GM19099 (cell line): Measurements from ENCODE around the gene PPARG.

ENCODE experiments used
- POLR2A ChIP-seq: IDR thresholded peaks from 3 replicates; pipeline ENCODE4 v1.6.1; 2011; ENCODE audit warnings: low read depth; ENCODE audit not compliant: insufficient read length; ENCODE audit errors: extremely low read depth

PPARG gene

DNA sequence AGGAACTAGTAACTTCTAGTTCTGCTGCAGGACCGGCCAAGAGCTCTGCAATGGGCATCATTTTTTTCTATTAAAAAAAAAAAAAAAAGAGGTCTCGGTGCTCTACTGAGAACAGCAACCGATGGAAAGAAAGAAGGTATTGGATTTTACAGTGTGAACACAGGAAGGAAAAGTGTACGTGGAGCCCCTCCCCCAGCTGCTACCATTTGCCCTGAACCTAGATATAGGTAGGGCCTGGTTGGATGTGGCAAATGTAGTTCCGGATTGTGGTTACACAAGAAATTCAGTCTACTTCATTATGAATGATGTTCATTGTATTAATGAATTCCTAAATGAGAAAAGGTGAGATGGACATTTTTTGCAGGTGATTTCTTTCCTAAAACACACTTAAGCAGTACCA, 17.9 kb upstream of the PPARG start:
- TF ChIP-seq POLR2A = no peak

DNA sequence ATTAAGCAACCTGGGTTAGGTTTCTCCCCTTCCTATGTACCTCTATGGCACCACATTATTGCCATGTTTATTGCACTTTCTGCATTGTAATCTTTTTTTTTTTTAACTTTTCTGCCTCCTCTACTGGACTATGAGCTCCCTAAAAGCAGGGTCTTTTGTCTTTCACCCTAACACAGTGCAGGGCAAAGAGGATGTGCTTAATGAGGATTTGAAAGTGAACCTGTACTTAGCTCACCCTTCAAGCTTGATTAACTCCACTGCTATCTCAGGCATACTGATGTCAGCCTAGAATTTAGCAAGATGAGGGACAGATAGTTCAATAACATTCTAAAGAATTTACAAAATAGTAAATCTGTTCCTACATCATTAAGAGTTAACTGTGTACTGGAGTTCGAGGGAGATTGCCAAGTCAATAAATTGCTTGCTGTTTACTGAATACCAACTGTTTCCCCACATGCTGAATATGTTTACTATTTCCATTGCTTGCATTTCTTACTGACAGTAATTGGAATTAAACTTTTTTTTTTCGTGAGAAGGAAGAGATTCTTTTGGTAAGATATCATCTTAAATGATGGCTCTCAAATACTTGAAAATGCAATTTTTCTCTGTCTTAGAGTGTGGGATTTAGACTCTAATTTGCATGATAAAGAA, 15.7 kb upstream of the PPARG start:
- TF ChIP-seq POLR2A = no peak

- TF ChIP-seq POLR2A = no peak
Observed at GRCh38 chr3:12275974-12276650, 12.8 kb upstream of the PPARG start.

- TF ChIP-seq POLR2A = no peak
Observed at GRCh38 chr3:12278566-12278965, 10.3 kb upstream of the PPARG start.

- no peak for TF ChIP-seq POLR2A
Observed at GRCh38 chr3:12279591-12280326, 9.1 kb upstream of the PPARG start.

- no peak for TF ChIP-seq POLR2A
Observed at GRCh38 chr3:12280357-12280806, 8.5 kb upstream of the PPARG start.

GRCh38 chr3:12284591-12284990, 4.3 kb upstream of the PPARG start:
- no peak for TF ChIP-seq POLR2A

DNA sequence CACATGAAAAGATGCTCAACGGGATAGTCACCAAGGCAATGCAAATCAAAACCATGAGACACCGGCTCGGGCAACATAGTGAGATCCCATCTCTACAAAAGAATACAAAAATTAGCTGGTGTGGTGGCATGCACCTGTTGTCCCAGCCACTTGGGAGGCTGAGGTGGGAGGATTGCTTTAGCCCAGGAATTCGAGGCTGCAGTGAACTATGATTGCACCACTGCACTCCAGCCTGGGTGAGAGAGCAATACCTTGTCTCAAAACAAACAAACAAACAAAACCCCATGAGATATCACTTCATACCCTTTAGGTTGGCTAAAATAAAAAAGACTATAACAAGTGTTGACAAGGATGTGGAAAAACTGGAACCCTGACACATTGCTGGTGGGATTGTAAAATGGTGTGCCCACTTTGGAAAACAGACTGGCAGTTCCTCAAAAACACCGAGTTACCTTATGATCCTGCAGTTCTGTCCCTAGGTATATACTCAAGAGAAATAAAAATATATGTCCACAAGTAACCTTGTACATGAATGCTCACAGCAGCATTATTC, 3.8 kb upstream of the PPARG start:
- TF ChIP-seq POLR2A = no peak

GRCh38 chr3:12286504-12286903, 2.4 kb upstream of the PPARG start:
- no peak for TF ChIP-seq POLR2A

- no peak for TF ChIP-seq POLR2A
Observed at GRCh38 chr3:12286927-12287726, 1.7 kb upstream of the PPARG start.

- TF ChIP-seq POLR2A = no peak
Observed at GRCh38 chr3:12287727-12288181, 1.1 kb upstream of the PPARG start.

- no peak for TF ChIP-seq POLR2A
Observed at GRCh38 chr3:12289524-12289923, 654 bp downstream of the PPARG start.

GRCh38 chr3:12292770-12293169, 3.9 kb downstream of the PPARG start:
- no peak for TF ChIP-seq POLR2A

DNA sequence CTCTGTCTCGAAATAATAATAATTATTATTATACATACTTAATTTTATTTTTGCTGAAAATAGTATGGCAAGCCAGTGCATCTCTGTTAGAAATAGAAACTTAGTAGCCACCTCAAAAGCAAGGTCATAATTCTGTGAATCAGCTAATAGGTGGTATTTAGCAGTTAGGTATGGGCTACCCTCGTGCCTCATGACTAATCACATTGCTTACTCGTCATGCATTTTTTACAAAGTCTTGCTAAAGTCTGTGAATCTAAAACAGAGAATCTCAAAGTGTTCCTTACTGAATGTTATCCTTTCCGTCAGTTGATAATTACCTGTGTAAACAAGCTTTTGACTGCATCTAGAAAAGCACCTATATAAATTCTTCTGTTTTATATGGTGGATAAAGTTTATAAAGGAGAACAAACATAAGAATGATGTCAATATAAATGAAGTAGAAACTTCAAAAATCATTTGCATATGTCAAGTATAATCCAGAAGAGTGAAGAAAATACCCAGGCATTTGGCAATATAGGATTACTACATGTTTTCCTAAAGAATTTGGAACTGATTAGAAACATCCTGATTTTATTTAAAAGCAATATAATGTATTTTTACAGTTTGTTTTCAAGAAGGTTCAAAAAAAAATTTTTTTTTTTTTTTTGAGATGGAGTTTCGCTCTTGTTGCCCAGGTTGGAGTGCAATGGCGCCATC, 6.2 kb downstream of the PPARG start:
- TF ChIP-seq POLR2A = no peak

GRCh38 chr3:12296511-12296910, 7.6 kb downstream of the PPARG start:
- no peak for TF ChIP-seq POLR2A

DNA sequence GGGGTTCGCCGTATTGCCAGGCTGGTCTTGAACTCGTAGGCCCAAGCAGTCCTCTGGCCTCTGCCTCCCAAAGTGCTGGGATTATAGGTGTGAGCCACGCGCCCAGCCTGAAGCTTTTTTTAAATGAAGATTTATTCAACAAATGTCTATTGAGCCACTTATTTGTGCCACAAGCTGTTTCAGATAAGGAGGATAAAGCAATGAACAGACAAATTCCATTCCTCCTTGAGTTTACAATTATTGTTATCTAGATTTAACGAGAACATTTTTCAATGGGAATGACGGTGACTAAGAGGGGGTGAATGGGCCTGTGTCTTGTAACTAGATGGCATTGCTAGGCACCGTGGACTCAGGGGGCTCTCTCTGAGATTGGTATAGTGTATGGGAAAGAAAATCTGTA, 10.2 kb downstream of the PPARG start:
- no peak for TF ChIP-seq POLR2A
